Common myeloid progenitor, CD34-positive (primary cell): ENCODE results near the gene ZC3H18.

Source experiments
- CTCF ChIA-PET: fragments of 350-600 bp; sonication (Branson Sonifier 250); formaldehyde crosslinking; loops from one replicate; lab custom pipeline; 2021; ENCODE audit warnings: antibody characterized with exemption; lab: Charles Lee
- POLR2A ChIA-PET: fragments of 350-600 bp; sonication (Branson Sonifier 250); formaldehyde crosslinking; loops from one replicate; lab custom pipeline; 2021; ENCODE audit warnings: antibody characterized with exemption; lab: Charles Lee
- DNase-seq, 3 donors: peaks; one replicate each; pipeline versions ENCODE4 v3.0.0 to v3.0.0-alpha.2; 2013
- H3K27ac ChIP-seq, 2 experiments: 1 replicate in 1 of 2; 2 replicates in 1 of 2; pipeline ENCODE4 v1.7.0; 2013; ENCODE audit warnings: inconsistent platforms in 2 of 2, low read length in 2 of 2, mild to moderate bottlenecking in 2 of 2, low read depth in 1 of 2, moderate library complexity in 1 of 2; ENCODE audit not compliant: severe bottlenecking in 2 of 2, insufficient read depth in 1 of 2, poor library complexity in 1 of 2
- H3K27me3 ChIP-seq, 5 experiments: replicated peaks in 2 of 5; 1 replicate in 3 of 5; 2 replicates in 2 of 5; pipeline versions ENCODE4 v1.6.1 to v1.7.0; 2013; ENCODE audit warnings: low read length in 4 of 5, mild to moderate bottlenecking in 2 of 5, moderate library complexity in 2 of 5, inconsistent platforms in 1 of 5; ENCODE audit not compliant: insufficient read depth in 5 of 5, control insufficient read depth in 4 of 5
- H3K36me3 ChIP-seq, 4 experiments: 1 replicate in 2 of 4; 2 replicates in 2 of 4; pipeline versions ENCODE4 v1.6.1 to v1.7.0; 2013; ENCODE audit warnings: low read length in 3 of 4, control low read depth in 1 of 4, mild to moderate bottlenecking in 1 of 4; ENCODE audit not compliant: control insufficient read depth in 4 of 4, insufficient read depth in 4 of 4
- H3K4me1 ChIP-seq, 4 experiments: 1 replicate in 3 of 4; 2 replicates in 1 of 4; pipeline versions ENCODE4 v1.6.1 to v1.7.1; 2013; ENCODE audit warnings: low read length in 3 of 4, mild to moderate bottlenecking in 3 of 4, control low read depth in 1 of 4, inconsistent platforms in 1 of 4, moderate library complexity in 1 of 4; ENCODE audit not compliant: control insufficient read depth in 4 of 4, insufficient read depth in 4 of 4; ENCODE audit errors: control extremely low read depth in 1 of 4
- H3K4me3 ChIP-seq, 7 experiments: 1 replicate in 4 of 7; 2 replicates in 3 of 7; pipeline versions ENCODE4 v1.5.1 to v1.7.0; 2013; ENCODE audit warnings: mild to moderate bottlenecking in 7 of 7, low read length in 6 of 7, moderate library complexity in 6 of 7, inconsistent platforms in 2 of 7, low read depth in 2 of 7, control low read depth in 1 of 7; ENCODE audit not compliant: insufficient read depth in 4 of 7, control insufficient read depth in 1 of 7; ENCODE audit errors: extremely low read depth in 1 of 7
- H3K9me3 ChIP-seq, 5 experiments: 1 replicate in 4 of 5; 2 replicates in 1 of 5; pipeline versions ENCODE4 v1.6.1 to v1.7.1; 2013; ENCODE audit warnings: low read length in 4 of 5, mild to moderate bottlenecking in 2 of 5, inconsistent platforms in 1 of 5, low read depth in 1 of 5, moderate library complexity in 1 of 5; ENCODE audit not compliant: control insufficient read depth in 4 of 5, insufficient read depth in 2 of 5; ENCODE audit errors: control extremely low read depth in 1 of 5
- WGBS: methylation state at CpG from one replicate; pipeline ENCODE4 v1.1.5; 2013; ENCODE audit not compliant: insufficient coverage; 5-methylcytosine and 5-hydroxymethylcytosine counted together

ZC3H18 gene

DNA sequence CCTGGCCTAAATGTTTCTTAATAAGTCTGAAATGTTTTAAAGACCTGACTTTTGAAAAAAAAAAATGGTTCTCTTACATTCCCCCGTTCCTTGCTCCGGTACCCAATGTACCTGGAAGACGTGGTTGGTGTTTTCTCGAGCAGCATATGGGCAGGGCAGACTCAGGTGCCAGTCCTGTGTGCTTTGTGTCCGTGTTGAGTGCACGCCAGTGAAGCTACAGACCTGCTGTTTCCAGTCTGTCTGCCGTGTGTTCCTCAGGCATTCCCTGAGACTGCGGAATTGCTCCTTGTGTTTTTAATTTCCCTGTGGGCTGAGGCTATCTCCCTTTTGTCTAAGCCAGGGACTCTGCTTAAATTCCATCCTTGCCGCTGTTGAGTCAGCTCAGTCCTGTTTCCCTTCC, 56.4 kb downstream of the ZC3H18 start:
- Histone ChIP-seq H3K27ac (no peak overlapping the region), H3K27me3 (no peaks in the 10 kb centered on the region), H3K4me1 (peaks cover 0 to 3% (median 0%) of the 10 kb centered on the region in 4 experiments), H3K36me3 (peaks cover 3 to 89% (median 70%) of the 10 kb centered on the region in 4 experiments), H3K9me3 (no peaks in the 10 kb centered on the region), H3K4me3 (no peak overlapping the region)
- ChIA-PET CTCF (interaction anchor here (1.5 kb wide), 1 partner anchor 9 kb away, joined by 3 read pairs; no protein-coding TSS in a partner anchor), POLR2A (interaction anchor here (0.8 kb wide), 1 partner anchor 20 kb away, joined by 3 read pairs; no protein-coding TSS in a partner anchor)
- no peak for DNase-seq
- 97% methylated on average over 7 of the region's 9 CpGs for WGBS

DNA sequence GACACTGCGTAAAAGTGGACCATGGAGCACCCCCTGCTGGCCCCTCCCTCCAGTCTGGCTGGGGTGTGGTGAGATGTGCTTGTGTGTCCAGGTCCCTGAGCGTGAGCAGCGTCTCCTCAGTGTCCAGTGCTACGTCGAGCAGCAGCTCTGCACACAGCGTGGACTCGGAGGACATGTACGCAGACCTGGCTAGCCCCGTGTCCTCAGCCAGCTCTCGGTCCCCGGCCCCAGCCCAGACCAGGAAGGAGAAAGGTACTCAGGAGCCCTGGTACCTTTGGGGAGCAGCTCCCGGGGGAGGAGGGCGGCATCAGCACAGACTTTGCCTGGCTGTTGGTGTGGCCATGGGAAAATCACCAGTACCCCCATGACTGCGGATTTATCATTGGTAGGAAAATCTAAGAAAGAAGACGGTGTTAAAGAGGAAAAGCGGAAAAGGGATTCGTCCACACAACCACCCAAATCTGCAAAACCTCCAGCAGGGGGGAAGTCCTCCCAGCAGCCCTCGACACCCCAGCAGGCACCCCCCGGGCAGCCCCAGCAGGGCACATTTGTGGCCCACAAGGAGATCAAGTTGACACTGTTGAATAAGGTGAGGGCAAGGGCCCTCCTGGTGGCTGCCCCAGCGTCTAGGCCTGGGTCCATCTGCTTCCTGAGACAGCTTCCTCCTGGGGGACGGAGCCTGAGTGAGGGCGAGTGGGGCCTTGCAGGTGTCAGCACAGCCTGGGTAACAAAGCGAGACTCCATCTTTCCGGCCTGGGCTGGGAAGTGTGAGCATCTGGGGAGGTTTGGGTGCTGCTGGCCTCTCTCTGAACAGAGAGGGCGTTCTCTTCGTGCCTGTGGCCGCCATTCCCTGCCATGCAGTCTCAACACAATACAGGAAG, 57.6 kb downstream of the ZC3H18 start:
- CTCF ChIA-PET = interaction anchor here (1.5 kb wide), 1 partner anchor 10 kb away, joined by 3 read pairs; no protein-coding TSS in a partner anchor

DNA sequence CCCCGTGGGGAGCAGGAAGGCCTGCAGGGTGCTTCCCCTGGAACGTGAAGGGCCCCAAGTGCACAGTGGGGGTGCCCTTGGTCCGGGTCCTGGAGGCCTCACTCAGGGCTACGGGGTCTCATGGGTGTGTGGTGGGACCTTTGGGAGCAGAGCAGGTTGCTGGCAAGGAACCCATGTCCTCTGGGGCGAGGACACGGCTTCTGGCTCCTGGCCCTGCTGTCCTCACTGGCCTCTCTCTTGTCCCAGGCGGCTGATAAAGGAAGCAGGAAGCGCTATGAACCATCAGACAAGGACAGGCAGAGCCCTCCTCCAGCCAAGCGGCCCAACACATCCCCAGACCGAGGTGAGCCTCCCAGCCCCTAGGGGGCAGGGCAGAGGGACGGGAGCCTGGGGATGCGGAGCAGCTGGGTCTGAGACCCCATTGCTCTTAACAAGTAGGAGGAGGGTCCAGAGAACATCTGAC, 58.3 kb downstream of the ZC3H18 start:
- no peaks in the 10 kb centered on the region for H3K9me3 ChIP-seq
- peak in 2 of 3 donors; percentile 38 to 44 for DNase-seq
- H3K4me1 ChIP-seq = peaks cover 0 to 5% (median under 1%) of the 10 kb centered on the region in 4 experiments

More for the DNA sequence above, 57.6 kb downstream of the ZC3H18 start:
- Histone ChIP-seq H3K27ac (no peak overlapping the region), H3K9me3 (no peaks in the 10 kb centered on the region), H3K4me1 (peaks cover 0 to 3% (median 0%) of the 10 kb centered on the region in 4 experiments), H3K36me3 (peaks cover 3 to 87% (median 66%) of the 10 kb centered on the region in 4 experiments), H3K4me3 (no peak overlapping the region), H3K27me3 (no peaks in the 10 kb centered on the region)
- POLR2A ChIA-PET = no interaction called here
- DNase-seq = no peak
- WGBS = 95% methylated on average over 20 of the region's 27 CpGs

DNA sequence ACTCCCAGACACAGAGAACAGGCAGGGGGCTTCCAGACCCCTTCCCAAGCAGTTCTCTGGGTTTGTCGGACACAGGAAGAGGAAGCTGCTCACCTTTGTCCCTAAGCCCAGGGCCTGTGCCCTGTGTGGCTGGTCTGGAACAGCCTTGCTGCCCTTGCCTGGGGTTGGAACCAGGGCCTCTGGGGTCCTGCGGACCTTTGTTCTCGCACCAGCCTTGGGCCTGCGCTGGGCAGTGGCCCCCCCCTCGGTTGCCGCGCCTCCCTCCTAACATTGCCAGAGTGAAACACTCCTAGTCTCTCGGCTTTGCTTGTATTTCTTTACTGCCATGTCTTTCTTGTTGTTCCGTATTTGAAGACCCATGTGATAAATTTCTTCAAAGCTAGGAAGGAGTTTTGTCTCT, 59.6 kb downstream of the ZC3H18 start:
- 98% methylated on average over 9 of the region's 9 CpGs for WGBS
- Histone ChIP-seq H3K36me3 (peaks cover 0 to 72% (median 50%) of the 10 kb centered on the region in 4 experiments), H3K27ac (no peak overlapping the region), H3K4me3 (no peak overlapping the region), H3K9me3 (no peaks in the 10 kb centered on the region), H3K4me1 (peaks cover 0 to 18% (median 13%) of the 10 kb centered on the region in 4 experiments), H3K27me3 (peaks cover 0 to 8% (median 0%) of the 10 kb centered on the region in 5 experiments)
- ChIA-PET POLR2A (no interaction called here), CTCF (interaction anchor here (0.6 to 1.0 kb wide), 3 partner anchors 55 to 137 kb away, joined by 3 read pairs; no protein-coding TSS in a partner anchor)
- DNase-seq = no peak

More for the DNA sequence above, 58.3 kb downstream of the ZC3H18 start:
- 92% methylated on average over 11 of the region's 12 CpGs for WGBS
- H3K27me3 ChIP-seq = no peaks in the 10 kb centered on the region
- no peak overlapping the region for H3K4me3 ChIP-seq
- ChIA-PET POLR2A (interaction anchor here (0.7 kb wide), 1 partner anchor 56 kb away, joined by 3 read pairs; no protein-coding TSS in a partner anchor), CTCF (no interaction called here)
- peaks cover 0 to 84% (median 61%) of the 10 kb centered on the region in 4 experiments for H3K36me3 ChIP-seq
- H3K27ac ChIP-seq = no peak overlapping the region

DNA sequence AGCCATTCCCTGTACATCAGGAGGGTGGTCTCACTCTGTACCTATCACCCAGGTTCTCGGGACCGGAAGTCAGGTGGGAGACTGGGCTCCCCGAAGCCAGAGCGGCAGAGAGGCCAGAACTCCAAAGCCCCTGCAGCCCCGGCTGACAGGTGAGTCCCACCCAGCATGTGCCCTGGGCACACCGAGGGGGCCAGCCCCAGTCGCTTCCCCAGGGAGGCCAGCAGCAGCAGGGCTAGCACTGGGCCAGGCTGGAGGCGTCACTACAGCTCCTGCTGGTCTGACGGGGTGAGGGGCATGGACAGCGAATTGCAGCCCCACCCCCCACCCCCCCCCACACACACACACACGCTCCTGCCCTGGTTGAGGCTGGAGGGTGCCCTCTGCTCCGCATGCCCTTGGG, 60.2 kb downstream of the ZC3H18 start:
- POLR2A ChIA-PET = no interaction called here
- WGBS = 100% methylated on average over 8 of the region's 12 CpGs
- H3K36me3 ChIP-seq = peaks cover 0 to 66% (median 47%) of the 10 kb centered on the region in 4 experiments

DNA sequence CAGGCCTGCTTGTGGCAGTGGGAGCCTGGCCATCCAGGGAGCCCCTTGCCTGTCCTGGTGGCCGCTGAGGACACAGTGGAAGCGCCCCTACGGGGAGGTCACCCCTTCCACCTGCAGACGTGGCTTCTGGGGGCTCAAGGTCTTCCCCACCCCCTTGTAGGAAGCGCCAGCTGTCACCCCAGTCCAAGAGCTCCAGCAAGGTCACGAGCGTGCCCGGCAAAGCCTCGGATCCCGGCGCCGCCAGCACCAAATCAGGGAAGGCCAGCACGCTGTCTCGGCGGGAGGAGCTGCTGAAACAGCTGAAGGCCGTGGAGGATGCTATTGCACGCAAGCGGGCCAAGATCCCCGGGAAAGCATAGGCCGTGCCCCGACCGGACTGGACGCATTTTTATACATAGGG, 60.7 kb downstream of the ZC3H18 start:
- H3K27me3 ChIP-seq = peaks cover 0 to 19% (median 2%) of the 10 kb centered on the region in 5 experiments
- no peak overlapping the region for H3K4me3 ChIP-seq
- no peak overlapping the region for H3K27ac ChIP-seq
- CTCF ChIA-PET = no interaction called here
- H3K36me3 ChIP-seq = peaks cover 0 to 62% (median 45%) of the 10 kb centered on the region in 4 experiments
- POLR2A ChIA-PET = no interaction called here
- no peaks in the 10 kb centered on the region for H3K9me3 ChIP-seq
- peaks cover 0 to 24% (median 17%) of the 10 kb centered on the region in 4 experiments for H3K4me1 ChIP-seq
- 98% methylated on average over 23 of the region's 23 CpGs for WGBS
- DNase-seq = no peak

More for the DNA sequence above, 60.2 kb downstream of the ZC3H18 start:
- no peak for DNase-seq
- CTCF ChIA-PET = no interaction called here
- no peaks in the 10 kb centered on the region for H3K9me3 ChIP-seq
- peaks cover 0 to 24% (median 17%) of the 10 kb centered on the region in 4 experiments for H3K4me1 ChIP-seq
- no peak overlapping the region for H3K4me3 ChIP-seq
- H3K27me3 ChIP-seq = peaks cover 0 to 14% (median 2%) of the 10 kb centered on the region in 5 experiments
- no peak overlapping the region for H3K27ac ChIP-seq
